Lower lobe of right lung (tissue), 2 donors: Measurements from ENCODE around the gene KHSRP. TPM values are rescaled to one million over a fixed set of nuclear protein-coding genes. Genes with fewer than 3 reads are reported as not detected.
A peak's percentile ranks its signal among the peaks of the same experiment; 100 is the strongest.

ENCODE experiments used
- ATAC-seq, 2 donors: fragments of 200-7000 bp; cut with Tn5 transposase; one replicate each; pipeline ENCODE4 v1.9.1; 2020 to 2022; ENCODE audit warnings: mild to moderate bottlenecking in 2 of 2, moderate library complexity in 2 of 2
- DNase-seq: peaks from one replicate; pipeline ENCODE4 v3.0.0-alpha.2; 2020
- H3K27ac ChIP-seq: fragments of 200-600 bp; one replicate; pipeline ENCODE4 v1.8.0; 2022
- H3K27me3 ChIP-seq: fragments of 200-600 bp; one replicate; pipeline ENCODE4 v1.8.0; 2022; ENCODE audit warnings: low read depth
- H3K36me3 ChIP-seq: fragments of 200-600 bp; one replicate; pipeline ENCODE4 v1.8.0; 2022; ENCODE audit warnings: mild to moderate bottlenecking
- H3K4me1 ChIP-seq: fragments of 200-600 bp; one replicate; pipeline ENCODE4 v1.8.0; 2022
- H3K4me3 ChIP-seq: fragments of 200-600 bp; one replicate; pipeline ENCODE4 v1.8.0; 2022; ENCODE audit warnings: mild to moderate bottlenecking
- H3K9me3 ChIP-seq: fragments of 200-600 bp; one replicate; pipeline ENCODE4 v1.8.0; 2022
- CTCF ChIP-seq: fragments of 200-600 bp; IDR thresholded peaks from one replicate; pipeline ENCODE4 v1.8.0; 2022; ENCODE audit warnings: antibody characterized with exemption, mild to moderate bottlenecking
- intact Hi-C: fragments of 100-400 bp; cut with DNase I; formaldehyde crosslinking; loops from one replicate; pipeline ENCODE4 v1.11.0; 2022
- total RNA-seq: library from RNA; stranded (reverse); fragmentation: NEBNext Ultra II Directional; extraction: Animal tissue kit (Norgen Biotek cat#: 25700); gene quantifications from one replicate; pipeline ENCODE4 v1.2.1, GENCODE V29; 2021
- donor health status: DM: no; HTN: yes; CAD: no; lungs with severe emphysema.

The KHSRP gene
- total RNA-seq, 1 donor from 2014 or later: 173 TPM

GRCh38 chr19:6418562-6418932 lies 6.1 kb downstream of the KHSRP start:
- no peak for ATAC-seq
- no peak for TF ChIP-seq CTCF
- H3K36me3 ChIP-seq: peaks cover 86% of the 10 kb centered on the region
- no peak for DNase-seq
- no peaks in the 10 kb centered on the region for H3K27me3 ChIP-seq
- H3K9me3 ChIP-seq: no peaks in the 10 kb centered on the region
- no peak overlapping the region for H3K27ac ChIP-seq
- intact Hi-C loops: no loop called here
- H3K4me3 ChIP-seq: no peak overlapping the region
- peaks cover 17% of the 10 kb centered on the region for H3K4me1 ChIP-seq

- peaks cover 11% of the 10 kb centered on the region for H3K4me1 ChIP-seq
- peaks cover 92% of the 10 kb centered on the region for H3K36me3 ChIP-seq
- H3K27ac ChIP-seq: no peak overlapping the region
- peak; percentile 37 to 48 for ATAC-seq
- H3K27me3 ChIP-seq: no peaks in the 10 kb centered on the region
- intact Hi-C loops: no loop called here
- DNase-seq: no peak
- peak; percentile 21 for TF ChIP-seq CTCF
- H3K9me3 ChIP-seq: no peaks in the 10 kb centered on the region
- no peak overlapping the region for H3K4me3 ChIP-seq
Measured at GRCh38 chr19:6417713-6418561, 6.7 kb downstream of the KHSRP start.

GRCh38 chr19:6416658-6417405 lies 7.8 kb downstream of the KHSRP start:
- Histone ChIP-seq H3K4me3 (no peak overlapping the region), H3K27ac (no peak overlapping the region), H3K9me3 (no peaks in the 10 kb centered on the region), H3K27me3 (no peaks in the 10 kb centered on the region), H3K36me3 (peaks cover 88% of the 10 kb centered on the region), H3K4me1 (no peaks in the 10 kb centered on the region)
- ATAC-seq (no peak), DNase-seq (no peak)
- TF ChIP-seq CTCF: no peak
- intact Hi-C loops: no loop called here

GRCh38 chr19:6415591-6416190 lies 8.9 kb downstream of the KHSRP start:
- DNase-seq: no peak

More at GRCh38 chr19:6415591-6416190, 8.9 kb downstream of the KHSRP start:
- Histone ChIP-seq H3K4me1 (no peaks in the 10 kb centered on the region), H3K9me3 (no peaks in the 10 kb centered on the region), H3K4me3 (no peak overlapping the region), H3K36me3 (peaks cover 77% of the 10 kb centered on the region), H3K27ac (no peak overlapping the region), H3K27me3 (no peaks in the 10 kb centered on the region)
- ATAC-seq: no peak
- no peak for TF ChIP-seq CTCF
- intact Hi-C loops: no loop called here
